Endothelial cell of umbilical vein (primary cell): Measurements from ENCODE around the gene JDP2.

Experiments
- CTCF ChIP-seq, 2 donors: IDR thresholded peaks; 1 replicate in 1 of 2; 2 replicates in 1 of 2; pipeline ENCODE4 v1.5.1; 2011; ENCODE audit warnings: low read length in 2 of 2, mild to moderate bottlenecking in 2 of 2, moderate library complexity in 2 of 2, control low read depth in 1 of 2, inconsistent platforms in 1 of 2, low read depth in 1 of 2; ENCODE audit not compliant: insufficient read depth in 1 of 2; ENCODE audit errors: extremely low read depth in 1 of 2
- EZH2 ChIP-seq: IDR thresholded peaks from 2 replicates; pipeline ENCODE4 v1.6.1; 2012; ENCODE audit warnings: borderline replicate concordance, low read depth, mild to moderate bottlenecking, moderate library complexity, low read length, inconsistent platforms; ENCODE audit not compliant: severe bottlenecking
- FOS ChIP-seq: IDR thresholded peaks from 2 replicates; pipeline ENCODE4 v1.6.1; 2011; ENCODE audit warnings: mild to moderate bottlenecking, low read length, moderate library complexity, borderline replicate concordance; ENCODE audit not compliant: insufficient read depth
- POLR2A ChIP-seq: IDR thresholded peaks from 2 replicates; pipeline ENCODE4 v1.6.1; 2012; ENCODE audit warnings: low read depth, mild to moderate bottlenecking, control low read depth, low read length
- POLR2AphosphoS5 ChIP-seq: IDR thresholded peaks from 2 replicates; pipeline ENCODE4 v1.6.1; 2012; ENCODE audit warnings: low read depth, mild to moderate bottlenecking, control low read depth, low read length, moderate library complexity; ENCODE audit not compliant: insufficient read depth

GRCh38 chr14:75427482-75428229, at the start of gene JDP2:
- TF ChIP-seq CTCF (IDR thresholded peaks at IDR 0.05; ENCODE audit: extremely low read depth in 1 of 2, insufficient read depth in 1 of 2, low read depth in 1 of 2, low read length in 2 of 2) (peak in 1 of 2 donors; percentile 0), FOS (no peak), EZH2 (no peak), POLR2AphosphoS5 (no peak), POLR2A (peak; percentile 35)
